HepG2 (cell line): ENCODE results near the gene CNNM3. TPM values are rescaled to one million over a fixed set of nuclear protein-coding genes. Genes with fewer than 3 reads are reported as not detected.

Experiments
- BCL3 ChIP-seq: sonication (generic); formaldehyde crosslinking; IDR thresholded peaks from 2 replicates; pipeline ENCODE4 v1.5.1; 2020; ENCODE audit warnings: mild to moderate bottlenecking, missing genetic modification reagents, moderate library complexity
- DBP ChIP-seq: sonication (generic); formaldehyde crosslinking; IDR thresholded peaks from 2 replicates; pipeline ENCODE4 v1.4.0; 2020; ENCODE audit warnings: missing genetic modification reagents; ENCODE audit errors: not compliant biosample characterization
- DNMT1 ChIP-seq: sonication (generic); formaldehyde crosslinking; IDR thresholded peaks from 2 replicates; pipeline ENCODE4 v1.5.1; 2020; ENCODE audit warnings: mild to moderate bottlenecking, missing genetic modification reagents
- E2F1 ChIP-seq: sonication (generic); formaldehyde crosslinking; IDR thresholded peaks from 2 replicates; pipeline ENCODE4 v1.5.0; 2020; ENCODE audit warnings: missing genetic modification reagents
- FOXA1 ChIP-seq, 2 experiments: fragments of 450-650 bp in 1 of 2; sonication (generic) in 1 of 2; formaldehyde crosslinking in 1 of 2; IDR thresholded peaks; 2 replicates each; pipeline versions ENCODE4 v1.4.0 to v1.6.1; 2016 to 2020; ENCODE audit warnings: missing genetic modification reagents in 1 of 2
- MATR3 ChIP-seq: sonication (generic); formaldehyde crosslinking; IDR thresholded peaks from 2 replicates; pipeline ENCODE4 v1.4.0; 2020; ENCODE audit warnings: missing genetic modification reagents
- SKI ChIP-seq: fragments of 450-650 bp; IDR thresholded peaks from one replicate; pipeline ENCODE4 v1.6.1; 2018; ENCODE audit warnings: mild to moderate bottlenecking; ENCODE audit not compliant: partially characterized antibody
- SMC3 ChIP-seq: IDR thresholded peaks from 2 replicates; pipeline ENCODE4 v1.6.1; 2011; ENCODE audit warnings: low read length, improper control_type of control experiment
- THAP11 ChIP-seq: IDR thresholded peaks from 2 replicates; pipeline ENCODE4 v1.6.1; 2016; ENCODE audit warnings: missing biosample characterization, missing genetic modification reagents
- ZBED4 ChIP-seq: sonication (generic); formaldehyde crosslinking; IDR thresholded peaks from 2 replicates; pipeline ENCODE4 v1.4.0; 2020; ENCODE audit warnings: missing genetic modification reagents, borderline replicate concordance
- ZNF33A ChIP-seq: sonication (generic); formaldehyde crosslinking; IDR thresholded peaks from 2 replicates; pipeline ENCODE4 v1.5.1; 2020; ENCODE audit warnings: missing genetic modification reagents, mild to moderate bottlenecking, moderate library complexity, borderline replicate concordance
- ZNF512 ChIP-seq: sonication (generic); formaldehyde crosslinking; IDR thresholded peaks from 2 replicates; pipeline ENCODE4 v1.4.0; 2020; ENCODE audit warnings: mild to moderate bottlenecking, missing genetic modification reagents
- ZNF550 ChIP-seq: sonication (generic); formaldehyde crosslinking; IDR thresholded peaks from 2 replicates; pipeline ENCODE4 v1.4.0; 2020; ENCODE audit warnings: mild to moderate bottlenecking, missing genetic modification reagents, borderline replicate concordance
- ZNF678 ChIP-seq: sonication (generic); formaldehyde crosslinking; IDR thresholded peaks from 2 replicates; pipeline ENCODE4 v1.4.0; 2020; ENCODE audit warnings: mild to moderate bottlenecking, missing genetic modification reagents
- ZNF703 ChIP-seq: sonication (generic); formaldehyde crosslinking; IDR thresholded peaks from 2 replicates; pipeline ENCODE4 v1.5.1; 2020; ENCODE audit warnings: missing genetic modification reagents, mild to moderate bottlenecking, moderate library complexity, borderline replicate concordance
- ZNF724P ChIP-seq: sonication (generic); formaldehyde crosslinking; IDR thresholded peaks from 2 replicates; pipeline ENCODE4 v1.8.0; 2022; ENCODE audit warnings: missing genetic modification reagents, borderline replicate concordance
- ZNF773 ChIP-seq: sonication (generic); formaldehyde crosslinking; IDR thresholded peaks from 2 replicates; pipeline ENCODE4 v1.4.0; 2020; ENCODE audit warnings: missing genetic modification reagents, borderline replicate concordance
- ZNF883 ChIP-seq: sonication (generic); formaldehyde crosslinking; IDR thresholded peaks from 2 replicates; pipeline ENCODE4 v1.5.1; 2020; ENCODE audit warnings: mild to moderate bottlenecking, missing genetic modification reagents; ENCODE audit errors: not compliant biosample characterization
- ZSCAN31 ChIP-seq: sonication (generic); formaldehyde crosslinking; IDR thresholded peaks from 2 replicates; pipeline ENCODE4 v1.5.0; 2020; ENCODE audit warnings: low read depth, mild to moderate bottlenecking, missing genetic modification reagents
- ZZZ3 ChIP-seq: sonication (generic); formaldehyde crosslinking; IDR thresholded peaks from 2 replicates; pipeline ENCODE4 v1.4.0; 2020; ENCODE audit warnings: missing genetic modification reagents, mild to moderate bottlenecking, borderline replicate concordance
- polyA plus RNA-seq, 8 experiments: library from polyadenylated mRNA; depleted of rRNA in 3 of 8; stranded (reverse) in 7 of 8; unstranded in 1 of 8; fragments of >200 nt; fragmentation: Illumina TruSeq in 4 of 8; extraction: Trizol in 4 of 8; gene quantifications; 2 replicates each; pipeline versions ENCODE4 v1.2.1 to v1.2.3, GENCODE V29; 2011 to 2016; ENCODE audit warnings: low read depth in 4 of 8, missing spikeins in 1 of 8, mixed read lengths in 1 of 8; ENCODE audit not compliant: insufficient read depth in 1 of 8
- total RNA-seq, 5 experiments: library from RNA; depleted of rRNA; stranded (reverse); fragments of >200 nt; fragmentation: Illumina TruSeq; extraction: Trizol; gene quantifications; 2 replicates each; pipeline ENCODE4 v1.2.3, GENCODE V29; 2016; ENCODE audit warnings: low read depth in 1 of 5

CNNM3 gene
- total and polyA plus RNA-seq, 2 of the 13 experiments (the other 11 are each of a cell fraction or from before 2014, with no cell fraction given): 21.2 to 27.9 TPM

GRCh38 chr2:96816127-96816835 is at the start of gene CNNM3 (continued):
- TF ChIP-seq ZZZ3 (CRISPR knock-in tag) (no peak), DNMT1 (CRISPR knock-in tag) (peak; percentile 68; the same call in 1 of the 2 replicates), BCL3 (CRISPR knock-in tag) (peak; percentile 93; the same call in 1 of the 2 replicates), ZNF33A (CRISPR knock-in tag) (no peak), FOXA1 (IDR thresholded peaks at IDR 0.05) (no peak), FOXA1 (CRISPR knock-in tag; IDR thresholded peaks at IDR 0.05) (peak; percentile 77), ZNF703 (CRISPR knock-in tag) (no peak), ZNF512 (no peak), SKI (peak; percentile 90), ZNF678 (CRISPR knock-in tag) (peak; percentile 84; the same call in 1 of the 2 replicates), ZNF773 (peak; percentile 85; the same call in 1 of the 2 replicates), MATR3 (no peak), E2F1 (CRISPR knock-in tag) (no peak; the same call in 1 of the 2 replicates), THAP11 (CRISPR knock-in tag) (peak; percentile 79), ZNF550 (CRISPR knock-in tag) (0 out of 2 replicates have a peak, but pooled peaks have one; percentile 67), ZBED4 (CRISPR knock-in tag) (peak; percentile 69; the same call in 1 of the 2 replicates), DBP (CRISPR knock-in tag) (peak; percentile 58), ZSCAN31 (CRISPR knock-in tag) (peak; percentile 80), ZNF724P (CRISPR knock-in tag) (peak; percentile 59), ZNF883 (CRISPR knock-in tag) (peak; percentile 80), SMC3 (no peak)
